T47D (cell line): Measurements from ENCODE around the gene BAG3.
A peak's percentile ranks its signal among the peaks of the same experiment; 100 is the strongest.

Experiments
- DNase-seq, 2 experiments: peaks; one replicate each; pipeline versions ENCODE4 v3.0.0 to v3.0.0-alpha.2; 2011 to 2012; ENCODE audit warnings: low read depth in 1 of 2, low spot score in 1 of 2
- JUND ChIP-seq: IDR thresholded peaks from 2 replicates; pipeline ENCODE4 v1.6.1; 2012; ENCODE audit warnings: low read depth
- in situ Hi-C: cut with HindIII; loops from 2 replicates; pipeline ENCODE4 v1.10.0; 2016; ENCODE audit warnings: low sequenced_read_pairs, low pct_unique_long_range_greater_than_20kb

The BAG3 gene

GRCh38 chr10:119663866-119664698 lies 12.9 kb downstream of the BAG3 start:
- in situ Hi-C loops, result no loop called here
- TF ChIP-seq JUND, result no peak
- DNase-seq, result peak; percentile 35 to 51

DNA sequence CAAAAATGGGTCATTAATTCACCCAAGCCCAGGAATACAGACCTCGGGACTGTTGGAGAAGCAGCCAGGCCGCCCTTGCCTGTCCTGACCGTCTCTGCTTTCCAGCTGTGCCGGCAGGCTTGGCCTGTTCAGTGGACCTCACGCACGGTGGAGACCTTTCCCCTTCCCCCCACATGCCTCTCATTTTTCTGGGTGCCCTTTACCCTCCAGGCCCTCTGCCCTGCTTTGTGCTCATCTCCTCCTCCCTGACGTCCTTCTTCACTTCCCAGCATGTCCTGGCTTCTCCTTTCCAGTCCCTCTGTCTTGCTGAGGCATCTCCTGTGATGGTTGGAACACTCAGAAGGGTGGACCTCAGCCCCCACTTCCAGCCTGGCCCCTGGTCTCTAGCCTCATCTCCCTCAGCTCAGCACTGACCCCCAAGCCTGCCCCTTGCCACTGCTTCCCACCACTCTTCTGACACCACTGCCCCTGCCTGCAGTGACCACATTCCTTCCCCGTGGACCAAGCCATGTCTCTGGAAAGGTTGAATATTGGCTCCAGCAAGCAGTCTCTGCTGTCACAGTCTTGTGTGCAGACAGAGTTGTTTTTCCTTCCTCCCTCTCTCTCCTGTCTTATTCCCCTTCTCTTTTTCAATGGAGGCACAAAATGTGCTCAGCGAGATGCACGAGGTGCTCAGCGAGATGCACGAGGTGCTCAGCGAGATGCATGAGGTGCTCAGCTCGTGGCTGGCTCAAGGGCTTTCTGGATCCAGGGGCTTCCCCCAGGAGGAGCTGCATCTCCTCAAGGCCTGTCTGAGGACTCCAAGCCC lies 14.9 kb downstream of the BAG3 start:
- no peak for TF ChIP-seq JUND
- DNase-seq, result peak in 1 of 2 experiments; percentile 58
- in situ Hi-C loops, result no loop called here

DNA sequence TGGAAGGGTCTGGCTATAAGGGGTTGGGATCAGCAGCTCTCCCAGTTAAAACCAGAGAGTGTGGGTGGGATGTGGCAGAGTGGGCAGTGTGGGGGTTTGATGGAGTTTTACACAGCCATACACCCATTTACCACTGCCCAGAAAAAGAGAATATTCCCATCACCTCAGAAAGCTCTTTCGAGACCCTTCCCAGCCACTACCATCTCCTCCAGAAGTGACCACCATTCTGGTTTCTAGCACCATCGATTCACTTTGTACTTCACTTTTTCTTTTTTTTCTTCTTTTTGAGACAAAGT lies 15.5 kb downstream of the BAG3 start:
- in situ Hi-C loops, result no loop called here
- no peak for TF ChIP-seq JUND
- no peak for DNase-seq

DNA sequence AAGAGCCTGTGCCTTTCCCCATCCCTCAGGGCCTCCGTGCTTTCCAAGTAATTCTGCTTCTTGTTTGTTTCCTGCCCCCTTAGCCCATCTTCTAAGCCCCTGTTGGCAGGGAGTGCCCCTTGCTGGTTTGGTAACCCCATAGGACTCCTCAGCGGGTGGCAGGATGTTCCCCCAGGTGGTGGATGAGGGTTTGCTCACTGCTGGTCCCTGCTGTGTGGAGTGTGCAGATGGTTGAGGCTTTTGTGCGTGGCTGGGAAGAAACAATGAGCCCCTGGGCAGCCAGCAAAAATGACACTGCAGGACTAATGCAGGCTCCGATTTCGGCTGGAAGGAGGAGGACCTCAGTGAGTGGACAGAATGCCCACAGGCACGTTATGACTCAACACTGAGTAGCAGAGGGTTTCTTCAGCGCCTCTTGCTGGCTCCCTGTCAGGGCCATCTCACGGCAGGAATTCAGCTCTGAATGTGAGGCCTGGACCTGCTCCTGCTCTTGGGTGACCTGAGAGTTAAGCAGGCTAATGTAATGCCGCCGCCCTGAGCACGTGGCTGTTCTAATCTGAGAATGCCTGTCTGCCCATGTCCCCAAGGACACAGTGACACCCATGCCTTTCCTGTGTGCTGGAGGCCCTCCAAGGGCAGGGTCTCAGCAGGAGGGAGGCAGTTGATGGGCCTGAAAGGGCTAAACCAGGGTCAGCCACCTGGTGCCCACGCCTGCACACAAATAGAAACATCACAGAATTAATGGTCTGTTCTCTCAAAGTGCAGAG lies 16.6 kb downstream of the BAG3 start:
- in situ Hi-C loops, result no loop called here
- DNase-seq, result peak; percentile 41 to 80
- TF ChIP-seq JUND, result no peak; the same call in 1 of the 2 replicates

GRCh38 chr10:119668461-119668860 lies 17.3 kb downstream of the BAG3 start:
- in situ Hi-C loops, result no loop called here
- TF ChIP-seq JUND, result no peak
- no peak for DNase-seq

- TF ChIP-seq JUND, result no peak
- in situ Hi-C loops, result no loop called here
- peak in 1 of 2 experiments; percentile 43 for DNase-seq
These were observed 18.2 kb downstream of the BAG3 start for GRCh38 chr10:119669331-119669730.

DNA sequence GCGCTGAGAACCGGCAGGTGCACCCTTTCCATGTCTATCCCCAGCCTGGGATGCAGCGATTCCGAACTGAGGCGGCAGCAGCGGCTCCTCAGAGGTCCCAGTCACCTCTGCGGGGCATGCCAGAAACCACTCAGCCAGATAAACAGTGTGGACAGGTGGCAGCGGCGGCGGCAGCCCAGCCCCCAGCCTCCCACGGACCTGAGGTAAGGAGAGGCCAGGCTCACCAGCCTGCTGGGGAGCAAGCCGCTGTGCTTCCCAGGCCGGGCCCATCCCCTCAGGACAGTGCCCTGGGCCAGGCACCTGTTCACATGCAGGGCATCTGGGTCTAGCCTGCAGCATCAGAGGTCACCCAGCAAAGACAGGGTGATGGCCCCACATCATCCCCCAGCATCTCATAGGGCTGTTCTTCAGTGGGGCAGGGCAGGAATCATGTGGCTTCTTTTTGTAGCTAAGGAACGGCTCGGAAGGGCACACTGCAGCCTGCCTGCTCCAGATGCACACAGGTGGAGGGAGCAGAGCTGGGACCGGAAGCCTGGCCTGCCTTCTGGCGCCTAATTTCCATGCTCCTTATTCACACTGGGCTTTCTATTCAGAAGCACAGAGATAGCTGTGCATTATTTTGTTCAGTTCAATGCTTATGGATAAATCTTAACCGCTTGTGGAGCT lies 18.9 kb downstream of the BAG3 start:
- TF ChIP-seq JUND, result no peak
- DNase-seq, result no peak
- in situ Hi-C loops, result no loop called here

- TF ChIP-seq JUND, result no peak
- in situ Hi-C loops, result no loop called here
- DNase-seq, result no peak
These were observed 19.5 kb downstream of the BAG3 start for GRCh38 chr10:119670717-119671116.

DNA sequence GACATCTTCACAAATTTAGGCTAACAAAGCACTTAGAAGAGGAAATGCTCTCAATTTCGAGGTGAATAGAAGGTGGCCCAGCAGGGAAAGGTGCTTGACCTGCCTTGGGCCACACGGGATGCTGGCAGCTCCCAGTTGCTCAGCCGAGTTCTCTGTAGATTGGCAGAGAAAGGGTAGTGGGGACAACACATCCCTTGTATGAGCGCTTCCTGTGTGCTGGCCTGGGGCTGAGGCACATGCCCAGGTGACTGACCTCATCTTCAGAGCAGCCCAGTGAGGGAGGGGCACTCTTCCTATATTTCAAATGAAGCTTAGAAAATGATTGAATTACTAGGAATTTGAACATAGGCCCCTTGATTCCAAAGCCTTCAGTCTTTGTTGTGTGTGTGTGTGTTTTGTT lies 20.2 kb downstream of the BAG3 start:
- no peak for TF ChIP-seq JUND
- in situ Hi-C loops, result no loop called here
- DNase-seq, result no peak

DNA sequence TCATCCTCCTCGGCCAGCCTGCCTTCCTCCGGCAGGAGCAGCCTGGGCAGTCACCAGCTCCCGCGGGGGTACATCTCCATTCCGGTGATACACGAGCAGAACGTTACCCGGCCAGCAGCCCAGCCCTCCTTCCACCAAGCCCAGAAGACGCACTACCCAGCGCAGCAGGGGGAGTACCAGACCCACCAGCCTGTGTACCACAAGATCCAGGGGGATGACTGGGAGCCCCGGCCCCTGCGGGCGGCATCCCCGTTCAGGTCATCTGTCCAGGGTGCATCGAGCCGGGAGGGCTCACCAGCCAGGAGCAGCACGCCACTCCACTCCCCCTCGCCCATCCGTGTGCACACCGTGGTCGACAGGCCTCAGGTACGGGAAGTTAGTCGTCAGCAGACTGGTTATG lies 21.1 kb downstream of the BAG3 start:
- in situ Hi-C loops, result no loop called here
- no peak for TF ChIP-seq JUND

DNA sequence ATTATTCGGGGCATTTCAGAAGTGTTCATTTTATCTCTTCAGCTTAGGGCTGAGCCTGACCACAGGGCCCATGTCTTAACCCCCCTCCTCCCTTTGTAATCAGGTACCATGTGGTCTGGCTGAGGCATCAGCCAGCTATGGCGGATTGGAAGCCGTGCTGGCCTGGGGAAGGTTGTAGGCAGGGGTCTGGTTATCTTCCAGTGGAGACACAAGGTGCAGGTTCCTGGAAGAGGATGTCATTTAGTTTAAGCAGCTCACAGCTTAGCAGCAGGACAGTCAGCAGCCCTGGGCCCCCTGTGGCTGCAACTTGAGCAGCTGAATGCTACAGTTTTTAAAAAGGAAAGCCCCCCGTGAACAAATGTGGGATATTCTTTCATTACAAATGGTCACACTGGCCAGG lies 22.1 kb downstream of the BAG3 start:
- in situ Hi-C loops, result no loop called here
- no peak for TF ChIP-seq JUND
- DNase-seq, result no peak

More for the DNA sequence above, 21.1 kb downstream of the BAG3 start:
- DNase-seq, result no peak

GRCh38 chr10:119675483-119676170 lies 24.4 kb downstream of the BAG3 start:
- no peak for TF ChIP-seq JUND
- no peak for DNase-seq
- in situ Hi-C loops, result no loop called here
